Ascending aorta (tissue), 2 donors: ENCODE data around the gene ARID2. TPM values are rescaled to one million over a fixed set of nuclear protein-coding genes. Genes with fewer than 3 reads are reported as not detected.

Source experiments
- DNase-seq, 2 donors: peaks; one replicate each; pipeline ENCODE4 v3.0.0-alpha.2; 2019; ENCODE audit warnings: low spot score in 2 of 2
- H3K27ac ChIP-seq, 2 donors: fragments of 200-600 bp; sonication (generic); one replicate each; pipeline ENCODE4 v1.5.1; 2016 to 2017; ENCODE audit warnings: mild to moderate bottlenecking in 1 of 2
- H3K27me3 ChIP-seq: fragments of 200-600 bp; sonication (generic); one replicate; pipeline ENCODE4 v1.5.1; 2017
- H3K36me3 ChIP-seq, 2 donors: fragments of 200-600 bp; sonication (generic); one replicate each; pipeline ENCODE4 v1.5.1; 2016
- H3K4me1 ChIP-seq, 2 donors: fragments of 200-600 bp; sonication (generic); one replicate each; pipeline ENCODE4 v1.5.1; 2016 to 2017; ENCODE audit warnings: mild to moderate bottlenecking in 1 of 2
- H3K4me3 ChIP-seq, 2 donors: fragments of 200-600 bp; sonication (generic); one replicate each; pipeline ENCODE4 v1.5.1; 2016 to 2017; ENCODE audit warnings: mild to moderate bottlenecking in 1 of 2
- H3K9me3 ChIP-seq, 2 donors: fragments of 200-600 bp; sonication (generic); one replicate each; pipeline ENCODE4 v1.5.1; 2016
- intact Hi-C: fragments of 100-400 bp; cut with DNase I; formaldehyde crosslinking; loops from one replicate; pipeline ENCODE4 v1.15.1; 2023
- total RNA-seq: library from RNA; depleted of rRNA; stranded (reverse); fragments of >200 nt; gene quantifications from one replicate; pipeline ENCODE4 v1.1.0, GENCODE V29; 2016
- TF ChIP-seq, protein P1 (sequence below), 3 experiments: fragments of 200-600 bp in 2 of 3; fragments of 450-650 bp in 1 of 3; sonication (generic) in 2 of 3; IDR thresholded peaks; one replicate each; pipeline ENCODE4 v1.5.1; 2016 to 2019; ENCODE audit warnings: antibody characterized with exemption in 3 of 3, mild to moderate bottlenecking in 1 of 3, moderate library complexity in 1 of 3

ARID2 gene
- total RNA-seq, 1 donor from 2014 or later, result 18.4 TPM

DNA sequence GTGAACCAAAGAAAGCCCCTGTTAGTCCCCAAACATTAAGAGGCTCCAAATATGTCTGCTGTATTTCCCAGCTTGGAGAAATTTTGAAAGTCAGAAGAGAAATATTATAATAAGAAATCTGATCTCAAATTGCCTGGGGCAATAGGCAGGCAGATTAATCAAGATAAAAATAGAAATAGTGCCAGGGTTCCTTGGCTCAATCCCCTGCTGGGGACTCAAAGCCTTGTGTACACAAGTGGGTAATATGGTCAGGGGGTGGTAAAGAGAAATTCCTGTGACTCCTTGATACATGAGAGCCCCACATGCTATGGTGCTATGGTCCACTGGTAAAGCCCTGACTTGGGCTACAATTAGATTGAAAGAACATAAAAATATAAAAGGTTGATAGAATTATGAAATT, 41.3 kb upstream of the ARID2 start:
- Histone ChIP-seq H3K4me1 (no peaks in the 10 kb centered on the region), H3K4me3 (no peak overlapping the region), H3K27ac (no peak overlapping the region), H3K9me3 (no peaks in the 10 kb centered on the region), H3K36me3 (no peaks in the 10 kb centered on the region), H3K27me3 (no peaks in the 10 kb centered on the region)
- intact Hi-C loops, result no loop called here
- no peak for DNase-seq
- TF ChIP-seq, protein P1, sequence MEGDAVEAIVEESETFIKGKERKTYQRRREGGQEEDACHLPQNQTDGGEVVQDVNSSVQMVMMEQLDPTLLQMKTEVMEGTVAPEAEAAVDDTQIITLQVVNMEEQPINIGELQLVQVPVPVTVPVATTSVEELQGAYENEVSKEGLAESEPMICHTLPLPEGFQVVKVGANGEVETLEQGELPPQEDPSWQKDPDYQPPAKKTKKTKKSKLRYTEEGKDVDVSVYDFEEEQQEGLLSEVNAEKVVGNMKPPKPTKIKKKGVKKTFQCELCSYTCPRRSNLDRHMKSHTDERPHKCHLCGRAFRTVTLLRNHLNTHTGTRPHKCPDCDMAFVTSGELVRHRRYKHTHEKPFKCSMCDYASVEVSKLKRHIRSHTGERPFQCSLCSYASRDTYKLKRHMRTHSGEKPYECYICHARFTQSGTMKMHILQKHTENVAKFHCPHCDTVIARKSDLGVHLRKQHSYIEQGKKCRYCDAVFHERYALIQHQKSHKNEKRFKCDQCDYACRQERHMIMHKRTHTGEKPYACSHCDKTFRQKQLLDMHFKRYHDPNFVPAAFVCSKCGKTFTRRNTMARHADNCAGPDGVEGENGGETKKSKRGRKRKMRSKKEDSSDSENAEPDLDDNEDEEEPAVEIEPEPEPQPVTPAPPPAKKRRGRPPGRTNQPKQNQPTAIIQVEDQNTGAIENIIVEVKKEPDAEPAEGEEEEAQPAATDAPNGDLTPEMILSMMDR (IDR thresholded peaks at IDR 0.05), result no peak

DNA sequence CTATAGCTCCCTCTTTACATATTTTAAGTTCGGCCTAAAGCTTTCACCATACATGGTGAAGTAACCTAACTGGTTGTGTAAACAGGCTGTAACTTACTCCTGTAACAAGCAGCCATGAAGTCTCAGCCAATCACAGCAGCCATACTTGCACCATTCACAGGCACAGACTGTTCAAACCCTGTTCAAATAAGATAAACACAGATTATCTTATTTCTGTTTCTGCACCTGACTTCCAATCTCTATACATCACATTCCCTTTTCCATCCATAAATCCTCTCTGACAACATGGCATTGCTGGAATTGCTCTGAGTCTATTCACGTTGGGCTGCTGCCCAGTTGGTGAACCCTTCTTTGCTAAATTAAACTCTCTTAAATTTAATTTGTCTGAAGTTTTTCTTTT, 34.5 kb upstream of the ARID2 start:
- intact Hi-C loops, result no loop called here
- Histone ChIP-seq H3K27me3 (no peaks in the 10 kb centered on the region), H3K27ac (no peak overlapping the region), H3K9me3 (no peaks in the 10 kb centered on the region), H3K4me3 (no peak overlapping the region), H3K4me1 (no peaks in the 10 kb centered on the region), H3K36me3 (no peaks in the 10 kb centered on the region)
- no peak for DNase-seq
- TF ChIP-seq, protein P1 (IDR thresholded peaks at IDR 0.05), result no peak

DNA sequence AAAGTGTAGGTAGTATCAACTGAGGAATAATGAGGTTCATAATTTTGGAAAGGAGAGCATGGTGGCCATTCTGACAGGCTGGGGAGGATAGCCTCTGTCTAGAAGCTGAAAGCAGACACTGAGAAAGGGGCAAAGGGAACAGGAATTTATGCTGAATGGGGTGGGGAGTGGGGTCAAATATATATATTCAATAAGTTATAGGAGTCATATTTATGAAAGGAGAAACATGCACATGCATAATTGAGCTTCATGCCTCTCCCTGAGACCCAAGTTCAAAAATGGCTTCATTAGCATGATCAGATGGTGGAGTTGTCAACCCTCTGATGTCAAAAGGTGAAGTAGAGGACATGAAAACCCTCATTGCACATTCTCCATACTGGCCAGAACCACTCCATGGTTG, 33.9 kb upstream of the ARID2 start:
- H3K36me3 ChIP-seq, result no peaks in the 10 kb centered on the region
- intact Hi-C loops, result no loop called here
- no peaks in the 10 kb centered on the region for H3K27me3 ChIP-seq
- H3K4me3 ChIP-seq, result no peak overlapping the region
- DNase-seq, result no peak
- H3K27ac ChIP-seq, result no peak overlapping the region
- H3K9me3 ChIP-seq, result no peaks in the 10 kb centered on the region
- TF ChIP-seq, protein P1 (IDR thresholded peaks at IDR 0.05), result no peak
- H3K4me1 ChIP-seq, result no peaks in the 10 kb centered on the region

DNA sequence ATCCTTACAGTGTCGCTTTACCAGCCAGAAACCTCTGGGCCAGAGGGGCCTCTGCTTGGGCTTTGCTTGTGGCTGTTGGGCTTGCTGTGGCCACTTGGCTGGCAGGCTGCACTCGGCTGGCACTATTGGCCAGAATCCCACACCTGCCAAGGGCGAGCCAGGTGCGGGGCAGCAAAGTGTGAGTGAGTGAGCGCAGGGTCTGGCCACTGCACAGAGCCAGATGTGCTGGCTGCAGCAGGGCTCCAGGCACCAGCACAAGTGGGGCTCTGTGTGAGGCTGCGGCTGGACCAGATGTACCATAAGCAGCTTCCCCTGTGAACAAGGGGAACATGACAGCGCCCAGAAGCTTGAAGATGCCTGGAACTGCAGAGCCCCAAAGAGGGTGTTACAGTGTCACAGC, 33.5 kb upstream of the ARID2 start:
- Histone ChIP-seq H3K9me3 (peaks cover 0 to 1% of the 10 kb centered on the region in 2 donors), H3K4me3 (no peak overlapping the region), H3K27ac (no peak overlapping the region), H3K36me3 (no peaks in the 10 kb centered on the region), H3K27me3 (no peaks in the 10 kb centered on the region), H3K4me1 (no peaks in the 10 kb centered on the region)
- intact Hi-C loops, result no loop called here
- TF ChIP-seq, protein P1 (IDR thresholded peaks at IDR 0.05), result no peak
- DNase-seq, result no peak

DNA sequence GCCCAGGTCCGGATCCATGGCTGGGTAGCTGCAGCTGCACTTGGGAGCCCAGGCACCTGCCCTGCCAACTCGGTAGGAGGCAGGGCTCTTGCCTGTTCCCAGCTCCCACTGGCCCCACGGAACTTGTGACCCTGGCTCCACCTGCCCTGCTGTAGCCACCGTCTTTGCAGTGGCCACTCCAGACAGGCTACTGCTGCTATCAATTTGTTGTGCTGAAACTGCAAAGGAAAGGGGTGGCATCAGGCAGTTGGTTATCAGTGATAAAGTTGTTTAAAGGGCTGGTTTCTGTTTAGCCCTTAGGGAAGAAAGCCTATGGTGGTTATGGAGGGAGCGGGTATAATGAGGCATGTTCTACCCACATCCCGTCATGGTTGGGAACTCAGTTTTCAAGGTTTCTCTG, 32.1 kb upstream of the ARID2 start:
- DNase-seq, result no peak
- Histone ChIP-seq H3K27ac (no peak overlapping the region), H3K4me3 (no peak overlapping the region), H3K27me3 (no peaks in the 10 kb centered on the region), H3K9me3 (peaks cover 5 to 8% of the 10 kb centered on the region in 2 donors), H3K36me3 (no peaks in the 10 kb centered on the region), H3K4me1 (no peaks in the 10 kb centered on the region)
- TF ChIP-seq, protein P1 (IDR thresholded peaks at IDR 0.05), result no peak
- intact Hi-C loops, result no loop called here

DNA sequence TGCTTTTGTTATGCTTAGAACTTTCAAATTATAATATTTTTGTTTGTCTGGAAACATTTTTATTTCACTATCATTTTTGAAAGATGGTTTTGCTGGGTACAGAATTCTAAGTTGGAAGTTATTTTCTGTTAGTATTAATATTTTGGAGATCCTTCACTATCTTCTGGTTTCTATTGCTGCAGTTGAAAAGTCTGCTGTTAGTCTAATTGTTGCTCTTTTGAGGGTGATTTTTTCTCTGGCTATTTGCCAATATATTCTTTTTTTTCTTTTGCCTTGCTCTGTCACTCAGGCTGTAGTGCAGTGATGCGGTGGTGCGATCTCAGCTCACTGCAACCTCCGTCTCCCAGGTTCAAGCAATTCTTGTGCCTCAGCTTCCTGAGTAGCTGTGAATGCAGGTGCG, 28.2 kb upstream of the ARID2 start:
- Histone ChIP-seq H3K36me3 (no peaks in the 10 kb centered on the region), H3K27me3 (no peaks in the 10 kb centered on the region), H3K9me3 (peaks cover 5 to 8% of the 10 kb centered on the region in 2 donors), H3K27ac (no peak overlapping the region), H3K4me3 (no peak overlapping the region), H3K4me1 (no peaks in the 10 kb centered on the region)
- intact Hi-C loops, result no loop called here
- DNase-seq, result no peak
- TF ChIP-seq, protein P1 (IDR thresholded peaks at IDR 0.05), result no peak
